ENCODE measurements around the gene KDM4B.
"Not testable (repeated sequence)": the region's sequence is repeated elsewhere in the genome, so short reads cannot be mapped to it uniquely, and the experiment has no call there.

Gene KDM4B

GRCh38 chr19:5152767-5153532, 184.0 kb downstream of the KDM4B start:
- DNase-seq (ENCODE audit: low read depth) = no peak

- no peak for DNase-seq (ENCODE audit: low read depth)
Observed at GRCh38 chr19:5153601-5154128, 184.8 kb downstream of the KDM4B start.

- no peak for DNase-seq (ENCODE audit: low read depth)
Observed at GRCh38 chr19:5154129-5154798, 185.4 kb downstream of the KDM4B start.

- no peak for DNase-seq (ENCODE audit: low read depth)
Observed at GRCh38 chr19:5154799-5155426, 186.0 kb downstream of the KDM4B start.

- no peak for DNase-seq (ENCODE audit: low read depth)
Observed at GRCh38 chr19:5155586-5156210, 186.8 kb downstream of the KDM4B start.

- DNase-seq (ENCODE audit: low read depth) = no peak
Observed at GRCh38 chr19:5156231-5156986, 187.5 kb downstream of the KDM4B start.

- DNase-seq (ENCODE audit: low read depth) = no peak
Observed at GRCh38 chr19:5157186-5157585, 188.3 kb downstream of the KDM4B start.

GRCh38 chr19:5158549-5159134, 189.7 kb downstream of the KDM4B start:
- not testable (repeated sequence) for DNase-seq (ENCODE audit: low read depth)

- DNase-seq (ENCODE audit: low read depth) = not testable (repeated sequence)
Observed at GRCh38 chr19:5160158-5160795, 191.4 kb downstream of the KDM4B start.

- not testable (repeated sequence) for DNase-seq (ENCODE audit: low read depth)
Observed at GRCh38 chr19:5164845-5165696, 196.2 kb downstream of the KDM4B start.

GRCh38 chr19:5165697-5166019, 196.7 kb downstream of the KDM4B start:
- no peak for DNase-seq (ENCODE audit: low read depth)

- DNase-seq (ENCODE audit: low read depth) = peak; percentile 65
Observed at GRCh38 chr19:5166262-5166661, 197.3 kb downstream of the KDM4B start.

- DNase-seq (ENCODE audit: low read depth) = no peak
Observed at GRCh38 chr19:5170329-5170745, 201.4 kb downstream of the KDM4B start.

GRCh38 chr19:5171711-5172110, 202.8 kb downstream of the KDM4B start:
- DNase-seq (ENCODE audit: low read depth) = no peak

GRCh38 chr19:5172859-5173630, 204.1 kb downstream of the KDM4B start:
- peak; percentile 98 for DNase-seq (ENCODE audit: low read depth)

- no peak for DNase-seq (ENCODE audit: low read depth)
Observed at GRCh38 chr19:5173993-5174392, 205.1 kb downstream of the KDM4B start.

- DNase-seq (ENCODE audit: low read depth) = no peak
Observed at GRCh38 chr19:5177745-5178450, 209.0 kb downstream of the KDM4B start.

GRCh38 chr19:5178841-5179240, 209.9 kb downstream of the KDM4B start:
- no peak for DNase-seq (ENCODE audit: low read depth)
